ENCODE data around the gene SPSB4.

DNA sequence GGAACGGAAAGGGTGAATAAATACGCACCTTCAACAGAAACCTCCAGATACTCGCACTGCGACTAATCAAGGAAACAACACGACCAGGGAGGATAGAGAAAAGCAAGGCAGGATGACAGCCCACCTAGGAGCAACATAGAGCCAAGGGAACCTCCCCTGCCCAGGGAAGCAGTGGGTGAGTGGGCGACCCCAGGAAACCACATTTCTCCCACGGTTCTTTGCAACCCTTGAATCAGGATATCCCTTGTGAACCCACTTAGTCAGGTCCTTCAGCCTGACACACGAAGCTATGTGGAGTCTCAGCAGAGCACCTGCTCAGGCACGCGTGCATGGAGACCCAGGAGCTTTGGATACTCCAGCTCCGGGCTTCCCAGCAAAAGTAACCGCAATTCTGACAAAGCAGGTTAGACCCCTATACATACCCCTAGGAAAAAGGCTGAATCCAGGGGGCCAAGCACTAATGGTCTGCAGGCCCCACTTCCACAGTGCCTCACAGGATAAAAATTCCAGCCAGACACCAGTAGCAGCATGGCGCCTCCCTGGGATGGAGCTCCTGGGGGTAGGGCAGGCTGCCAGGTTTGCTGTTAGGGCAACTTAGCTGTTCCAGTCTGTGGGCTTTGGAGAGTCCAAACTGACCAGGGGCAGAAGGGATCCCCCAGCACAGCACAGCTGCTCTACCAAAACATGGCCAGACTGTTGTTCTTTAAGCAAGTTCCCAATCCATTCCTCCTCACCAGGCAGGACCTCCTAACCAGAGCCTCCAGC lies 142.1 kb downstream of the SPSB4 start:
- no peak for TF ChIP-seq POLR2AphosphoS5 (IDR thresholded peaks at IDR 0.05; ENCODE audit: borderline replicate concordance, low read depth, low read length)
- no peak for TF ChIP-seq EZH2 (IDR thresholded peaks at IDR 0.05)
- TF ChIP-seq FOXP2 (optimal IDR thresholded peaks at IDR 0.05; ENCODE audit: control extremely low read depth, extremely low read length, insufficient read depth): no peak
